ENCODE data around the gene ANXA7.
A peak's percentile ranks its signal among the peaks of the same experiment; 100 is the strongest.
"Not testable (repeated sequence)": the region's sequence is repeated elsewhere in the genome, so short reads cannot be mapped to it uniquely, and the experiment has no call there.

The ANXA7 gene

GRCh38 chr10:73408061-73408460 lies 5.8 kb downstream of the ANXA7 start:
- DNase-seq (ENCODE audit: low spot score) = no peak

GRCh38 chr10:73407495-73407894 lies 6.4 kb downstream of the ANXA7 start:
- no peak for DNase-seq (ENCODE audit: low spot score)

GRCh38 chr10:73406846-73407245 lies 7.0 kb downstream of the ANXA7 start:
- DNase-seq (ENCODE audit: low spot score) = no peak

DNA sequence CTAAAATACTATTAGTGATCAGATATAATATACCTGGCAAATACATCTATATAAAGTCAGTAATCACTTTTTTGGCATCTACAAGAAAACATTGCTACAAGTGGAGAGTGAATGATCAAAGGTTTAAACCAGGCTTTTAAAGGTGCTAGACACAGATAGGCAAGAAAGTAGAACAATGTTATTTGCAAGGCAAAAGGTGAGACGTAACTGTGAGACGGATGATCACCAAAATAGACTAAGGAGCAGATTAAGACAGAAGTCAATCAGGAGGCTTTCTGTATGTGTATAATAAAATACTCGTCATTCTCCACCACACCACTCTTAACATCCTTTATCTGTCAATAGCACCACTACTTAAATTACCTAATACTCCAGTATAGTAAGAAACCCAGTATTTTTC lies 8.3 kb downstream of the ANXA7 start:
- no peak for DNase-seq (ENCODE audit: low spot score)

DNA sequence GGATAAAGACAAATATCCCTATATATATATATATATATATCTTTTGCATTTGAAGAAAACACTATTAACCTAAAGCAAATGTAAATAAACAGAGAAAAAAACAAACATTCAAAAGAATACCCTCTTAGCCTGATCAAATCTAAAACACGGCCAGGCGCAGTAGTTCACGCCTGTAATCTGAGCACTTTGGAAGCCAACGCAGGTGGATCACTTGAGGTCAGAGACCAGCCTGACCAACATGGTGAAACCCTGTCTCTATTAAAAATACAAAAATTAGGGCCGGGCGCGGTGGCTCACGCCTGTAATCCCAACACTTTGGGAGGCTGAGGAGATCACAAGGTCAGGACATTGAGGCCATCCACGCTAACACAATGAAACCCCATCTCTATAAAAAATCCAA lies 9.2 kb downstream of the ANXA7 start:
- DNase-seq (ENCODE audit: low spot score) = no peak

DNA sequence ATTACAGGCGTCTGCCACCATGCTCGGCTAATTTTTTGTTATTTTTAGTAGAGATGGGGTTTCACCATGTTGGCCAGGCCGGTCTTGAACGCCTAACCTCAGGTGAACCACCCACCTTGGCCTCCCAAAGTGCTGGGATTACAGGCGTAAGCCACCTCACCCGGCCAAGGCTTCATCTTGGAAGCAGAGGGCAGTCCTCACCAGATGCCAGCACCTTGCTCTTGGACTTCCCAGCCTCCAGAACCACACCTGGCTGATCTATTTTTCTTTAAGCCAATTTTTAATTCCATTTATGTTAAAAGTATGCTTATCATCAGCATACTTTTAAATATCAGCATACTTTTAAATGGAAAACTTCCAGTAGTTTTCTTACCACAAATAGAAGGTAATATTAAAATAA lies 12.2 kb downstream of the ANXA7 start:
- DNase-seq (ENCODE audit: low spot score) = no peak

- no peak for DNase-seq (ENCODE audit: low spot score)
Observed at GRCh38 chr10:73399063-73399462, 14.8 kb downstream of the ANXA7 start.

DNA sequence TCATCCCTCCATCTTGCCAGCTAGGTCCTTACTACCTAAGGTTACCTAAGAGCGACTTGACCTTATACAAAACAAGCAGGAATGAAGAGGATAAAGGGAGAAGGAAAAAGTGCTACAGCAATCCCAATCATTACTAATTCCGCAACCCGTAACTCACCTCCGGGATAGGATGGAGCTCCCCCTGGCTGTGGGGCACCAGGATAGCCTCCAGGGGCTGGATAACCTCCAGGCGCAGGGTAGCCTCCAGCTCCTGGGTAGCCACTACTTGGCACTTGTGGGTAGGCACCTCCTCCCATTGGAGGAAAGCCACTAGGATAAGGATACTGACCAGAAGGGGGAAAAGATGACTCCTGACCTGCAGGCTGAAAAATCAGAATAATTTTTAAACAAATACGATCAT lies 15.8 kb downstream of the ANXA7 start:
- no peak for DNase-seq (ENCODE audit: low spot score)

DNA sequence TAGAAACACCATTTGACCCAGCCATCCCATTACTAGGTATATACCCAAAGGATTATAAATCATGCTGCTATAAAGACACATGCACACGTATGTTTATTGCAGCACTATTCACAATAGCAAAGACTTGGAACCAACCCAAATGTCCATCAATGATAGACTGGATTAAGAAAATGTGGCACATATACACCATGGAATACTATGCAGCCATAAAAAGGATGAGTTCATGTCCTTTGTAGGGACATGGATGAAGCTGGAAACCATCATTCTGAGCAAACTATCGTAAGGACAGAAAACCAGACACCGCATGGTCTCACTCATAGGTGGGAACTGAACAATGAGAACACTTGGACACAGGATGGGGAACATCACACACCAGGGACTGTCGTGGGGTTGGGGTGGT lies 19.5 kb downstream of the ANXA7 start:
- not testable (repeated sequence) for DNase-seq (ENCODE audit: low spot score)

DNA sequence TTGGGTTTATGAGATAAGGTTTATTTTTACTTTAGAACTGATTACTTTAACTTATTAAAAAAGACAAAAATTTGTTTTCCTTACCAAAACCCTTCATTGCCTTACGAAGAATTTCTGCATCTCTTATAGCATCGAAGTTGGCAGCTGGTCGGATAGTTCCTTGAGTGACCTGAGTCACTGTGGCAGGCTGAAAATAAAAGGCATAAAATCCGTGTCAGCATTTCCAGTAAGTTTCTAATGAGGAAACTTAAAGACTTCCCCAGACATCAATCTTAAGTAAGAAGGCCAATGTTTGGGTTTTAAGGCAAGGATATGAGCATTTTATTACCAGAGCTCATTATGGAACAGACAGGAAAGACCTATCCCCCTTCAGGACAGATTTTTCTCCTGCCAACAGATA lies 25.6 kb downstream of the ANXA7 start:
- no peak for DNase-seq (ENCODE audit: low spot score)

- no peak for DNase-seq (ENCODE audit: low spot score)
Observed at GRCh38 chr10:73386583-73386982, 27.3 kb downstream of the ANXA7 start.

DNA sequence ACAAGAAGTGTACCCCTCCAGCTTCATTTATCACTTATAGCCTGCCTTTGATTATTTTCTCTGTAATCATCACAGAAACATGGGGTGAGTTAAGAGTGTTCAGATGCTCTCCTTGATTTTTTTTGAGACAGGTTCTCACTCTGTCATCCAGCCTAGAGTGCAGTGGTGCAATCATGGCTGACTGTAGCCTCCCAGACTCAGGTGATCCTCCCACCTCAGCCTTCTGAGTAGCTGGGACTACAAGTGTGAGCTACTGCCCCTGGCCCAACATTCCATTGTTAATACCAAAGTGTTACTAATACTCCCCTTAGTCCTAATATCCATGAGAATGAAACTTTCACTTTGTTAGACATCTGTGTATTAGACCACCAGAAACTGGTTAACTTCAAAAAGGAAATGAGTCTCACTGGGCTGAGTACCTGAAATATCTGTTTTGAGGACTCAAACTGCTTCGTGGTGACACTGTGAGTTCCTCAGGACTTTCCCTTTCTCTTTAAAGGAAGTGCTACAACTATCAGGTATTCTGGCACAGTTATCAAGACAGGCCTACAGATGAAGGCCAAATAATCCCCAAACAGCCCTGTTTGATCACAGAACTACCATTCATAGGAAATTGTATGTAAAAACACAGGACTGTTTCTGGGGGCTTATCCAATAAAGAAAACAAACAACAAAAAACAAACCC lies 34.7 kb downstream of the ANXA7 start:
- DNase-seq (ENCODE audit: low spot score) = no peak

GRCh38 chr10:73376679-73377078 lies 37.2 kb downstream of the ANXA7 start:
- no peak for DNase-seq (ENCODE audit: low spot score)

DNA sequence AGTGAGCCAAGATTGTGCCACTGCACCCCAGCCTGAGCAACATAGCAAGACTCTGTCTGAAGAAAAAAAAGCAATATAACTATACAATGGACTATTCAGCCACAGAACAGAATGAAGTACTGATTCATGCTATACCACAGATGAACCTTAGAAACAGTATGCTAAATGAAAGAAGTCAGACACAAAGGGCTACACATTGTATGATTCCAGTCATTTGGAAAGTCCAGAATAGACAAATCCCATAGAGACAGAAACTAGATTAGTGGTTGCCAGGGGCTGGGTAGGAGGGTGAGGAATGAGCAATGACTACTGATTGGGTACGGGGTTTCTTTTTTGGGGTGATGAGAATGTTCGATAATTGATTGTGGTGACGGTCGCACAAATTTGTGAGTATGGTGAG lies 45.6 kb downstream of the ANXA7 start:
- no peak for DNase-seq (ENCODE audit: low spot score)

DNA sequence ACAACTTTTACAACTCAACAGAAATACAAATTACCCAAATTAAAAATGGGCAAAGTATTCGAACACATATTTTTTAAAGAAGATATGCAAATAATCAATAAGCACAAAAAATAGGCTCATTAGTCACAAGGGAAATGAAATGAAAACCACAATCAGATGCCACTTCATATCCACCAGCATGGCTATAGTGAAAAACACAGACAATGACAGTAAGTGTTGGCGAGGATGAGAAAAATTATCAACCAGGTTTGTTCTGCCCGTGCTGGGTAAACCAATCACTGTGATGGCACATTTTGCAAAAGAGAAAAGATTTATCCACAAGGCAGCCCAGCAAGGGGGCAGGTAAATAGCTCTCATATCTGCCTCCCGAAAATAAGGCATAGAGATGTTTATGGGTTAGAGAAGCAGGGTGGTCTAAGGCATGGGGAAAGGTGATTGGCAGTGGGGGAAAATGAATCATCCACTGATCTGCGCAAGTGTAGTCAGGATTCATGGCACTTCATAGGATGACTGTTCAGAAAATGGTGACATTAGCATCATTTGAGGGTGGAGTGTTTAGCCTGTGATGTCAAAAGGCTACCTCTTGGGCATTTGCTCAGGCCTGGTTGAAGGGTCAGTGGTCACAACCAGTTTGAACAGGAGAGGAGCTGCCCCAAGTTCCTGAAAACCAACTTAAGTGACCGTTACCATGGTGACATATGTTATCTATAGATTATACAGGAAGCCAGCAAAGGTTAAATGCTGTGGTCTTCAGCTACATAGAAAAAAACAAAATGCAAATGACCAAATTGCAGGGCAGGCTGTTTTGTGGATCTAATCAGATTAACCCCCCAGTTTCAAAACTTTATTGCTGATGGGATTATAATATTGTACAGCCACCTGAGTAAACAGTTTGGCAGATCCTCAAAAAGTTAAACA lies 47.2 kb downstream of the ANXA7 start:
- no peak for DNase-seq (ENCODE audit: low spot score)

GRCh38 chr10:73364964-73365363 lies 48.9 kb downstream of the ANXA7 start:
- no peak for DNase-seq (ENCODE audit: low spot score)

DNA sequence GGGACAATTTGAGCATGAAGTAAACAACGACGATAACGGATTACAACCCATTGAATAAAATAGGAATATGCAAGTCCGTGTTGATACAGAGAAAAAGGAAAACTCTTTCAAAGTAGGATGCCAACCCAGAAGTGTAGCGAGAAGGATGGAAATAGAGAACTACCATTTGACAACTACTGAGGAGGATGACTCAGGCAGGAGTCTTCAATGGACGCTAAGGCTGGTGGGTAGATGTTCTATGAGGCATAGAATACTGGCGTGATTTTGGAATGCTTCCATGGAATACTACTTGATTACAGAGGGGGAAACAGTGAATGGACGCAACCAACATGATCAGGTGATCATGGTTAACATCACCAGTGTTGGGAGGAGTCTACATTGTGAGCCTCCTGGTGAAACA lies 54.4 kb downstream of the ANXA7 start:
- DNase-seq (ENCODE audit: low spot score) = no peak

DNA sequence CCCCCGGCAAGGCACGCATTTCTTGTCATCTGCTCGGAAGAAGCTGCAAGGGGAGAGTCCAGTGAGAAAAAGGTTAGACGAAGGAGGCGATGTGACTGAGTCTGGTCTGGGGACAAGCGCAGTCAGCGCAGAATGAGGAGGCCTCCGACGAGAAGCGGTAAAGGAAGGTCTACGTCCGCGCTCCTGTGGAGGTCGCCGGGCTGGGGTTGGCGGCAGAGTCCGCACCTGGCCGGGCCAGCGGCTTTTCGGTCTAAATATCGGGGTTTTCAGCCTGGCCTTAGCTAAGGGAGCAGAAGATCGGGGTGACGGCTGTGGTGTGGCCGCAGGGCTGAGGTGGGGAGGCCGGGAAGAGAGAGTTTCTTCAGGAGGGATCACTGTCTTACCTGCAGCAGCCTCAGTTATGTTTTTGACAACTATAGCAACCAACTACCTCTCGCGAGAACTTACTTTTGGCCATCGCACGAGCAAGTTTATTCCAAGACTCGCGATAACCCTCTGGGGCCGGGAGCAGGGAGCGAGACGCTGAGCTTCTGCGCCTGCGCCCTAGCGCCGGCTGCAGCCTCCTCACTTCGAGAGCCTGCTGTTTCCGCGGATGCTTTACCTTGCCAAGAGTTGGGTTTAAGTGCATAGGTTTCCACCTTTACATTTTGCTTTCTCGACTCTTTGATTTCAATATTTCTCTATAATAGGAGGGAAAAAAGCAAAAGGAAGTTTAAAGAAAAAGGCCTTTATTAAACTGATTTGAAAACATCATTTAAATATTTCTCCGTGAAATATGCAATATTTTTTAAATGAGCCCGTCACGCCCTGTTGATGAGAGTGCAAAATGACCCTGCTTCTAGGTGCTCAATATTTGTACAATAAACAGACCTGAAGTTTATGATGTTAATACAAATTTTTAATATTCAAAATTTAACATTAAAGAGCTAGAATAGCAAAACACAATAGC lies 55.3 kb downstream of the ANXA7 start, which contains the start of gene CFAP70:
Gene CFAP70 (minus strand): TSS at position 534 of the 949 bp plus-strand sequence. CDS start 4,068 bp downstream, outside the sequence.
- peak; percentile 99 for DNase-seq (ENCODE audit: low spot score)

GRCh38 chr10:73357821-73358220 lies 56.0 kb downstream of the ANXA7 start:
- no peak for DNase-seq (ENCODE audit: low spot score)

DNA sequence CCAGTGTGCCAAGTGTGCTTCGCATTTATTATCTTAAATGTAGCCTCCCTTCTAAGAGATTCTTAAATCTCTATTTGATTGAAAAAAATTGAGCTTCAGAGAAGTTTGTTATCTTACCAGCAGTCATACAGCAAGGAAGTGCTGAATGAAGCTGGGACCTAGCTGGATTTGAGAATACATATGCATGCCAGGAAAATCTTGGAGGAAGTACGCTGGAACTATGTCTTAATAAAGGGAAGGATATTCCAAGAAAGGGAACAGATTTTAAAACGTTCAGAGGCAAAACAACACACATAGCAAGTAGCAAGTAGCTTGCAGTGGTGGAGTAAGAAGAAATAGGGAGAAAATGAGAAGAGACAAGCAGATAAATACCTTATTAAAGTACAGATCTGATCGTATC lies 56.7 kb downstream of the ANXA7 start:
- DNase-seq (ENCODE audit: low spot score) = no peak

GRCh38 chr10:73344269-73344668 lies 69.6 kb downstream of the ANXA7 start:
- no peak for DNase-seq (ENCODE audit: low spot score)

- no peak for DNase-seq (ENCODE audit: low spot score)
Observed at GRCh38 chr10:73340121-73340520, 73.7 kb downstream of the ANXA7 start.

Measured in AG20443 (cell line).